GM23248 (cell line): ENCODE measurements around the gene NUP42. TPM values are rescaled to one million over a fixed set of nuclear protein-coding genes. Genes with fewer than 3 reads are reported as not detected.

Experiments
- DNase-seq: peaks from one replicate; pipeline ENCODE4 v3.0.0-alpha.2; 2015
- H2AFZ ChIP-seq: fragments of 200-600 bp; sonication (generic); 2 replicates; pipeline ENCODE4 v1.6.1; 2016; ENCODE audit warnings: antibody characterized with exemption
- H3F3A ChIP-seq: fragments of 200-600 bp; sonication (generic); 2 replicates; pipeline ENCODE4 v1.6.1; 2016; ENCODE audit warnings: mild to moderate bottlenecking, antibody characterized with exemption, mixed run types; ENCODE audit not compliant: insufficient read depth
- H3K27ac ChIP-seq: fragments of 200-600 bp; sonication (generic); 2 replicates; pipeline ENCODE4 v1.5.1; 2016; ENCODE audit warnings: mild to moderate bottlenecking
- H3K27me3 ChIP-seq: fragments of 200-600 bp; sonication (generic); replicated peaks from 2 replicates; pipeline ENCODE4 v1.6.1; 2016; ENCODE audit warnings: mild to moderate bottlenecking; ENCODE audit not compliant: insufficient read depth
- H3K36me3 ChIP-seq: fragments of 200-600 bp; sonication (generic); 2 replicates; pipeline ENCODE4 v1.6.1; 2016; ENCODE audit warnings: low read depth, mild to moderate bottlenecking
- H3K4me1 ChIP-seq: fragments of 200-600 bp; sonication (generic); 2 replicates; pipeline ENCODE4 v1.6.1; 2016; ENCODE audit warnings: mild to moderate bottlenecking; ENCODE audit not compliant: insufficient read depth
- H3K4me2 ChIP-seq: fragments of 200-600 bp; sonication (generic); one replicate; pipeline ENCODE4 v1.6.1; 2016; ENCODE audit warnings: mild to moderate bottlenecking; ENCODE audit not compliant: unreplicated experiment
- H3K4me3 ChIP-seq: fragments of 200-600 bp; sonication (generic); 2 replicates; pipeline ENCODE4 v1.5.1; 2016; ENCODE audit warnings: mild to moderate bottlenecking
- H3K79me2 ChIP-seq: fragments of 200-600 bp; sonication (generic); 2 replicates; pipeline ENCODE4 v1.6.1; 2016; ENCODE audit warnings: mild to moderate bottlenecking; ENCODE audit not compliant: insufficient read depth
- H3K9ac ChIP-seq: fragments of 200-600 bp; sonication (generic); 2 replicates; pipeline ENCODE4 v1.6.1; 2016; ENCODE audit warnings: mild to moderate bottlenecking
- H3K9me2 ChIP-seq: fragments of 200-600 bp; sonication (generic); 2 replicates; pipeline ENCODE4 v1.6.1; 2016; ENCODE audit warnings: mixed run types, mild to moderate bottlenecking, moderate library complexity; ENCODE audit not compliant: insufficient read depth
- H3K9me3 ChIP-seq: fragments of 200-600 bp; sonication (generic); one replicate; pipeline ENCODE4 v1.6.1; 2017; ENCODE audit warnings: low read depth
- H4K20me1 ChIP-seq: fragments of 200-600 bp; sonication (generic); 2 replicates; pipeline ENCODE4 v1.6.0; 2016; ENCODE audit not compliant: insufficient read depth
- EZH2 ChIP-seq: fragments of 200-600 bp; sonication (generic); IDR thresholded peaks from 2 replicates; pipeline ENCODE4 v1.6.1; 2018; ENCODE audit warnings: antibody characterized with exemption, mild to moderate bottlenecking; ENCODE audit not compliant: insufficient read depth, poor library complexity, severe bottlenecking
- EZH2phosphoT487 ChIP-seq: fragments of 200-600 bp; sonication (generic); IDR thresholded peaks from 2 replicates; pipeline ENCODE4 v1.6.1; 2018; ENCODE audit warnings: antibody characterized with exemption, moderate library complexity, mild to moderate bottlenecking, low read depth; ENCODE audit not compliant: insufficient read depth
- WGBS, 2 experiments: methylation state at CpG; one replicate each; pipeline ENCODE4 v1.1.6; 2015 to 2017; ENCODE audit warnings: low lambda C conversion rate in 2 of 2, low coverage in 1 of 2; ENCODE audit errors: missing lambda C conversion rate in 2 of 2; 5-methylcytosine and 5-hydroxymethylcytosine counted together
- in situ Hi-C: fragments of 300-500 bp; cut with MboI; formaldehyde crosslinking; loops from 2 replicates; pipeline ENCODE4 v1.15.0; 2020
- polyA plus RNA-seq: library from polyadenylated mRNA; unstranded; fragments of >200 nt; fragmentation: Nextera tagmentation; extraction: Ambion mirVana; gene quantifications from 2 replicates; pipeline ENCODE4 v1.2.1, GENCODE V29; 2016
- total RNA-seq: library from RNA; depleted of rRNA; stranded (reverse); fragments of >200 nt; shearing (Covaris generic); gene quantifications from 2 replicates; pipeline ENCODE4 v1.2.3, GENCODE V29; 2014

NUP42 gene
- total and polyA plus RNA-seq, 2 experiments from 2014 or later, result 27.1 to 34.2 TPM

DNA sequence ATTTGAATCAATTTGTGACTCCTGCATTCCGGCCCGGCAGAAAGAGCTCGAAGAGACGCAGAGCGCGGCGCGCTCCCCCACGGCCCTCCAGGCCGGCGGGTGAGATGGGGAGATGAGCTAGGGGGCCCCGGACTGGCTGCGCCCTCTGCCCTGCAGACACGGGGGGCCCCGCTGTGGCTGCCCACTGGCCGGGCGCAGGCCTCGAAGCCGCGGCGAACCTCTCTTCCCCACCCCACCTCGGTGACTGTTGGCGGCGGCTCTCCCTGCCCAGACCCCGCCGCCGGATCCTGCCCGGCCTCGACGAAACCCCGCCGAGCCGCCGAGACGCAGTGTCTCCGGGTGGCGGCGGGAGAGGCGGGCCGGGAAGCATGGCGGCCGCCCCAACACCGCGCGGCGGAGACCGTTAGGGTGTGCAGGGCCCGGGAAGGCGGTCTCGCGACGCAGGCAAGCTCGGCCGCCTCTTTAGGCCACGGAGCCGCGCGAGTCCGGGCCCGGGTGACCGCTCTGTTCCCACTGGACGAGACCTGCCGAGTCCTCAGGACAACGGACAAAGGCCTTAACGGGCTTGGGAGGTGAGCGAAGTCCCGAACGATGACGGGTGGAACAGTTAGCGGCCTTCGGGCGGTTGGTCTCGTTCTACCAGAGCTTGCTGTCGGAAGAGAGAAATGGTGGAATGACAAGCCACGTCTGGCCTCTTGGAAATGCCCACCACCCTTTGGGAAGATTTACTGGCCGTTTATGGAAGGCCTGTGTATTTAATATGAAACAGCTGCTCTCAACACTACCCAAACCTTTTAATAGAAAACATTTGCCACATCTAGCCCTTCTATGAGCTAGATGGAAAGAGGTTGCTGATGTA is 24.3 kb downstream of the NUP42 start:
- no peak overlapping the region; the same call in 1 of the 2 replicates for H2AFZ ChIP-seq
- 51 to 53% methylated on average over 69 to 76 of the region's 76 CpGs for WGBS, 2 experiments
- no peaks in the 10 kb centered on the region for H3K9me2 ChIP-seq
- H3K27ac ChIP-seq, result no peak overlapping the region
- no peaks in the 10 kb centered on the region for H3K27me3 ChIP-seq
- no peak overlapping the region for H3K9ac ChIP-seq
- H3K9me3 ChIP-seq, result no peaks in the 10 kb centered on the region
- no peaks in the 10 kb centered on the region for H4K20me1 ChIP-seq
- TF ChIP-seq EZH2phosphoT487, result no peak
- TF ChIP-seq EZH2, result no peak
- H3K4me3 ChIP-seq, result no peak overlapping the region
- no peak overlapping the region for H3K4me2 ChIP-seq
- no peaks in the 10 kb centered on the region for H3K79me2 ChIP-seq
- H3K4me1 ChIP-seq, result peaks cover 6% of the 10 kb centered on the region; the same call in 1 of the 2 replicates
- in situ Hi-C loops, result no loop called here
- no peaks in the 10 kb centered on the region for H3F3A ChIP-seq
- peaks cover 3% of the 10 kb centered on the region for H3K36me3 ChIP-seq
- DNase-seq, result no peak

DNA sequence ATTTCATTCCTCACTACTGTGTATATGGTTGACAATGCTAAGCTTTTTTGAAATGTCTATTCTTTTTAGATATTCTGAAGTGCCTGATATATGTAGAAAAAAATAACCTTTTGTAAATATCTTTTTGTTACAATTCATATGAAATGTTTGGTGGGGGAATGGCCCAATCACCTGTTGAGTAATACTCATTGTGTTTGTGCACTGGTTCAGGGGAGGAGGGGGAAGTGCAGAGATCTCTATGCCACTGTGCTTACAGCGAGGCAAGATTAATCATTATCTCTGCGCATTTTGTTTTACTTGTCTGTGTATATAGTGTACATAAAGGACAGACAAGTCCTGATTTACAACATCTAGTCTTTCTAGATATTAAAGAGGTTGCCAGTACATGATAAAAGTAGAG is 25.2 kb downstream of the NUP42 start:
- Histone ChIP-seq H3K9me3 (no peaks in the 10 kb centered on the region), H3K9ac (no peak overlapping the region), H3F3A (no peaks in the 10 kb centered on the region), H4K20me1 (no peaks in the 10 kb centered on the region), H3K36me3 (no peaks in the 10 kb centered on the region), H2AFZ (no peak overlapping the region), H3K27me3 (no peaks in the 10 kb centered on the region), H3K9me2 (no peaks in the 10 kb centered on the region), H3K4me3 (no peak overlapping the region), H3K4me2 (no peak overlapping the region), H3K79me2 (no peaks in the 10 kb centered on the region), H3K27ac (no peak overlapping the region), H3K4me1 (peaks cover 6% of the 10 kb centered on the region; the same call in 1 of the 2 replicates)
- no peak for DNase-seq
- in situ Hi-C loops, result no loop called here
- WGBS, 2 experiments, result 99 to 100% methylated on average over 2 of the region's 2 CpGs
- no peak for TF ChIP-seq EZH2phosphoT487
- TF ChIP-seq EZH2, result no peak

DNA sequence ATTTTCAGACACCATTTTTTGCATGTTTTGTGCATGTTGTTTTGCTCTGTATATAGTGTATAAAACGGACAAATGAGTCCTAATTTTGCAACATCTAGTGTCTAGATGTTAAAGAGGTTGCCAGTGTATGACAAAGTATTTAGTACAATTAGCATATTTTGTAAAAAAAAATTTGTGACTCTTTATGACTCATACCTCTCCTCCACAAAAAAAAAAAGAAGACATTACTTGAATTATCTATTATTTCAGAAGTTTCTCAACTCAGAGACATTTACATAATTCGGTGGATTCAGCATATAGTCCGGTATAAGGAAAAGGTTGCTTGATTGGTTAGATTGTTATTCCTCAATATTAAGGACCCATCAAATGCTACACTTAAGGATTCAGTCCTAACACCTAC is 26.0 kb downstream of the NUP42 start:
- Histone ChIP-seq H3K79me2 (no peaks in the 10 kb centered on the region), H4K20me1 (no peaks in the 10 kb centered on the region), H3K4me2 (no peak overlapping the region), H2AFZ (no peak overlapping the region), H3F3A (no peaks in the 10 kb centered on the region), H3K4me1 (peaks cover 6% of the 10 kb centered on the region; the same call in 1 of the 2 replicates), H3K27me3 (no peaks in the 10 kb centered on the region), H3K36me3 (no peaks in the 10 kb centered on the region), H3K9me3 (no peaks in the 10 kb centered on the region), H3K9me2 (no peaks in the 10 kb centered on the region), H3K27ac (no peak overlapping the region), H3K9ac (no peak overlapping the region), H3K4me3 (no peak overlapping the region)
- in situ Hi-C loops, result no loop called here
- TF ChIP-seq EZH2 (no peak), EZH2phosphoT487 (no peak)
- DNase-seq, result peak; percentile 50
- WGBS, 2 experiments, result 57 to 59% methylated on average over 3 of the region's 3 CpGs

DNA sequence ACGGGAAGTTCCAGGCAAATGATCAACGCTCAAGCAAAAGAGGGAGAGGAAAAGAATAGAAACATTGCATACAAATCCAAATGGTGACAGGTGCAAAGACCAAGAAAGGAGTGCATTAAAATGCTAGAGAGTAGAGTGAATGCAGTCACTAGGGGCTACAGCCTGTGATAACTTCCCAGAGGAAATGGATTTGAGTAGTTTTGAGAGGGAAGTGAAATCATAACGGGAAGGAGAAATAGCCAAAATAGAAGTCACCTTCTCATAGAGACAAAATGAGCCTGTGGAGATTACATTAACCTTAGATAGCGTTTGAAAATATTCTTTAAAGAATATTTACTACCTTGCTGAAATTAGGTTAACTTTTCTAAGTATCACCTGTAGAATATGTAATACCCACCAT is 26.5 kb downstream of the NUP42 start:
- Histone ChIP-seq H3K4me2 (no peak overlapping the region), H3K27ac (no peak overlapping the region), H3K36me3 (no peaks in the 10 kb centered on the region), H3K27me3 (no peaks in the 10 kb centered on the region), H3K9me3 (no peaks in the 10 kb centered on the region), H3K9me2 (no peaks in the 10 kb centered on the region), H3K9ac (no peak overlapping the region), H3K4me1 (peaks cover 6% of the 10 kb centered on the region; the same call in 1 of the 2 replicates), H3K4me3 (no peak overlapping the region), H2AFZ (no peak overlapping the region), H4K20me1 (no peaks in the 10 kb centered on the region), H3F3A (no peaks in the 10 kb centered on the region), H3K79me2 (no peaks in the 10 kb centered on the region)
- 94 to 97% methylated on average over 4 of the region's 4 CpGs for WGBS, 2 experiments
- DNase-seq, result no peak
- TF ChIP-seq EZH2 (no peak), EZH2phosphoT487 (no peak)
- in situ Hi-C loops, result no loop called here
